HCT116 (cell line): ENCODE data around the gene FBN1. TPM values are rescaled to one million over a fixed set of nuclear protein-coding genes. Genes with fewer than 3 reads are reported as not detected.

Experiments used
- ATAC-seq: fragments of 200-7000 bp; cut with Tn5 transposase; 2 replicates; pipeline ENCODE4 v1.9.1; 2020; ENCODE audit warnings: mild to moderate bottlenecking, moderate library complexity
- BruUV-seq: library from RNA; stranded (reverse); fragments of 400-500 nt; replicated peaks from 2 replicates; lab custom pipeline; 2021; lab: Mats Ljungman, UMichigan
- CTCF ChIA-PET: fragments of 300-600 bp; sonication (Branson Sonifier 250); formaldehyde crosslinking; loops from one replicate; lab custom pipeline; 2021; ENCODE audit warnings: antibody characterized with exemption; lab: Charles Lee
- POLR2A ChIA-PET: fragments of 300-600, 350-600 bp; sonication (Branson Sonifier 250); formaldehyde crosslinking; loops from one replicate; lab custom pipeline; 2021; ENCODE audit warnings: antibody characterized with exemption; lab: Charles Lee
- RAD21 ChIA-PET, 2 experiments: fragments of 300-600 bp; sonication (Branson Sonifier 250); formaldehyde crosslinking; loops; one replicate each; lab custom pipeline; 2023; ENCODE audit warnings: low total read pairs in 2 of 2; ENCODE audit not compliant: uncharacterized antibody in 2 of 2, unreplicated experiment in 2 of 2, low non-redundant PET in 1 of 2; lab: Charles Lee
- DNase-seq: peaks from one replicate; pipeline ENCODE4 v3.0.0-alpha.2; 2010; ENCODE audit warnings: low read depth, low spot score
- H2AFZ ChIP-seq: fragments of 200-600 bp; shearing (Covaris generic), sonication (generic); 2 replicates; pipeline ENCODE4 v1.6.1; 2017; ENCODE audit warnings: low read depth, mixed run types, mixed read lengths, antibody characterized with exemption, low read length; ENCODE audit not compliant: poor library complexity, severe bottlenecking
- H3K27ac ChIP-seq: 2 replicates; pipeline ENCODE4 v1.5.1; 2012; ENCODE audit warnings: low read depth, low read length
- H3K27me3 ChIP-seq: fragments of 200-600 bp; sonication (generic); 2 replicates; pipeline ENCODE4 v1.6.1; 2016; ENCODE audit warnings: mixed run types, low read length, mixed read lengths; ENCODE audit not compliant: insufficient read depth
- H3K36me3 ChIP-seq, 2 experiments: fragments of 200-500 bp in 1 of 2; fragments of 200-600 bp in 1 of 2; sonication (Bioruptor generic) in 1 of 2; sonication (generic) in 1 of 2; 2 replicates each; pipeline versions ENCODE4 v1.5.1 to v1.6.1; 2014 to 2016; ENCODE audit warnings: low read length in 2 of 2, inconsistent platforms in 1 of 2, mixed read lengths in 1 of 2, mixed run types in 1 of 2; ENCODE audit not compliant: insufficient read depth in 2 of 2, control insufficient read depth in 1 of 2
- H3K4me1 ChIP-seq, 2 experiments: fragments of 200-600 bp in 1 of 2; sonication (generic) in 1 of 2; 2 replicates each; pipeline versions ENCODE4 v1.5.1 to v1.6.1; 2012 to 2017; ENCODE audit warnings: low read length in 2 of 2, inconsistent platforms in 1 of 2, mild to moderate bottlenecking in 1 of 2, mixed read lengths in 1 of 2, mixed run types in 1 of 2, moderate library complexity in 1 of 2; ENCODE audit not compliant: insufficient read depth in 2 of 2, control insufficient read depth in 1 of 2
- H3K4me2 ChIP-seq: fragments of 200-600 bp; sonication (generic); 2 replicates; pipeline ENCODE4 v1.6.1; 2017; ENCODE audit warnings: mixed run types, low read length, mixed read lengths
- H3K4me3 ChIP-seq, 2 experiments: fragments of 200-600 bp in 1 of 2; sonication (generic) in 1 of 2; replicated peaks in 1 of 2; 2 replicates each; pipeline ENCODE4 v1.5.1; 2011 to 2016; ENCODE audit warnings: low read length in 2 of 2, control low read depth in 1 of 2, low read depth in 1 of 2, mild to moderate bottlenecking in 1 of 2, mixed read lengths in 1 of 2, mixed run types in 1 of 2
- H3K79me2 ChIP-seq: fragments of 200-600 bp; sonication (generic); 2 replicates; pipeline ENCODE4 v1.6.1; 2017; ENCODE audit warnings: mild to moderate bottlenecking, mixed run types, low read length, moderate library complexity, mixed read lengths; ENCODE audit not compliant: insufficient read depth
- H3K9ac ChIP-seq: fragments of 200-600 bp; sonication (generic); 2 replicates; pipeline ENCODE4 v1.6.1; 2016; ENCODE audit warnings: low read length, mixed read lengths
- H3K9me2 ChIP-seq: fragments of 200-600 bp; sonication (generic), shearing (Covaris generic); 2 replicates; pipeline ENCODE4 v1.6.1; 2017; ENCODE audit warnings: mixed run types, mild to moderate bottlenecking, moderate library complexity; ENCODE audit not compliant: insufficient read depth
- H3K9me3 ChIP-seq, 2 experiments: fragments of 200-500 bp in 1 of 2; fragments of 200-600 bp in 1 of 2; sonication (Bioruptor generic) in 1 of 2; sonication (generic) in 1 of 2; 2 replicates each; pipeline ENCODE4 v1.6.1; 2014 to 2017; ENCODE audit warnings: low read length in 2 of 2, mixed read lengths in 2 of 2, inconsistent platforms in 1 of 2, low read depth in 1 of 2, mild to moderate bottlenecking in 1 of 2, mixed run types in 1 of 2, moderate library complexity in 1 of 2; ENCODE audit not compliant: control insufficient read depth in 1 of 2, insufficient read depth in 1 of 2
- H4K20me1 ChIP-seq: fragments of 200-600 bp; sonication (generic), shearing (Covaris generic); 2 replicates; pipeline ENCODE4 v1.6.1; 2017; ENCODE audit warnings: mixed run types, mild to moderate bottlenecking, moderate library complexity; ENCODE audit not compliant: insufficient read depth
- ATF3 ChIP-seq: IDR thresholded peaks from 2 replicates; pipeline ENCODE4 v1.6.1; 2012
- CTCF ChIP-seq, 3 experiments: fragments of 200-600 bp in 1 of 3; sonication (generic) in 1 of 3; IDR thresholded peaks in 2 of 3; conservative IDR thresholded peaks in 1 of 3; 2 replicates each; pipeline ENCODE4 v1.5.1; 2012 to 2017; ENCODE audit warnings: low read depth in 2 of 3, low read length in 2 of 3, antibody characterized with exemption in 1 of 3, borderline replicate concordance in 1 of 3, control low read depth in 1 of 3, mild to moderate bottlenecking in 1 of 3, mixed read lengths in 1 of 3, mixed run types in 1 of 3, moderate library complexity in 1 of 3; ENCODE audit not compliant: insufficient read depth in 1 of 3
- ELF1 ChIP-seq: IDR thresholded peaks from 2 replicates; pipeline ENCODE4 v1.6.1; 2012; ENCODE audit warnings: low read depth, borderline replicate concordance
- FOSL1 ChIP-seq: IDR thresholded peaks from 2 replicates; pipeline ENCODE4 v1.6.1; 2012; ENCODE audit warnings: low read depth
- MAX ChIP-seq: IDR thresholded peaks from 2 replicates; pipeline ENCODE4 v1.6.1; 2012
- RAD21 ChIP-seq: IDR thresholded peaks from 2 replicates; pipeline ENCODE4 v1.6.1; 2012; ENCODE audit warnings: low read depth, mild to moderate bottlenecking
- SP1 ChIP-seq: IDR thresholded peaks from 2 replicates; pipeline ENCODE4 v1.6.1; 2012; ENCODE audit warnings: low read depth
- TCF7L2 ChIP-seq: IDR thresholded peaks from 2 replicates; pipeline ENCODE4 v1.7.0; 2011; ENCODE audit warnings: borderline replicate concordance, inconsistent platforms; ENCODE audit not compliant: insufficient read depth, insufficient read length; ENCODE audit errors: extremely low read depth
- intact Hi-C: fragments of 100-400 bp; cut with micrococcal nuclease; formaldehyde crosslinking; loops from 2 replicates; pipeline ENCODE4 v1.10.0; 2022
- total RNA-seq: library from RNA; stranded (reverse); gene quantifications from one replicate; pipeline ENCODE4 v1.2.1, GENCODE V29; 2021; ENCODE audit not compliant: unreplicated experiment

Gene FBN1
- total RNA-seq, 1 experiment from 2014 or later = 1.7 TPM

GRCh38 chr15:48516121-48516520 lies 129.4 kb downstream of the FBN1 start:
- TF ChIP-seq ELF1 (no peak), CTCF (IDR thresholded peaks at IDR 0.05 in 2 of 3, conservative IDR thresholded peaks at IDR 0.05 in 1 of 3; ENCODE audit: borderline replicate concordance in 1 of 3, insufficient read depth in 1 of 3, low read depth in 2 of 3, low read length in 2 of 3) (no peak), FOSL1 (no peak), MAX (no peak)
- Histone ChIP-seq H3K36me3 (no peaks in the 10 kb centered on the region), H3K4me3 (no peak overlapping the region), H2AFZ (no peak overlapping the region), H3K79me2 (no peaks in the 10 kb centered on the region), H3K9me2 (no peaks in the 10 kb centered on the region), H3K4me2 (no peak overlapping the region), H3K4me1 (no peaks in the 10 kb centered on the region), H3K9ac (no peak overlapping the region), H3K27ac (no peak overlapping the region), H3K27me3 (no peaks in the 10 kb centered on the region), H3K9me3 (no peaks in the 10 kb centered on the region), H4K20me1 (no peaks in the 10 kb centered on the region)
- no peak for ATAC-seq
- POLR2A ChIA-PET = no interaction called here
- RAD21 ChIA-PET = no interaction called here
- CTCF ChIA-PET = no interaction called here
- DNase-seq = no peak
- intact Hi-C loops = no loop called here
- no TSS peak for BruUV-seq

- intact Hi-C loops = no loop called here
- RAD21 ChIA-PET = no interaction called here
- no TSS peak for BruUV-seq
- no peaks in the 10 kb centered on the region for H3K4me1 ChIP-seq
- POLR2A ChIA-PET = no interaction called here
- H3K79me2 ChIP-seq = no peaks in the 10 kb centered on the region
- no peak overlapping the region for H2AFZ ChIP-seq
- H3K4me3 ChIP-seq = no peak overlapping the region
- no peaks in the 10 kb centered on the region for H3K9me3 ChIP-seq
- H3K4me2 ChIP-seq = no peak overlapping the region
- DNase-seq = no peak
- H3K9me2 ChIP-seq = no peaks in the 10 kb centered on the region
- no peaks in the 10 kb centered on the region for H4K20me1 ChIP-seq
- no peak for ATAC-seq
- no peak for TF ChIP-seq MAX
- no peak for TF ChIP-seq TCF7L2
- TF ChIP-seq SP1 = no peak
- TF ChIP-seq ATF3 = no peak
- no peak for TF ChIP-seq RAD21
- no peaks in the 10 kb centered on the region for H3K36me3 ChIP-seq
- H3K9ac ChIP-seq = no peak overlapping the region
- no peak overlapping the region for H3K27ac ChIP-seq
- H3K27me3 ChIP-seq = no peaks in the 10 kb centered on the region
- CTCF ChIA-PET = no interaction called here
Observed at GRCh38 chr15:48515500-48515899, 130.0 kb downstream of the FBN1 start.
